Neuronal stem cell (in vitro differentiated cells): ENCODE measurements around the gene IP6K2.

Experiments used
- DNase-seq: peaks from one replicate; pipeline ENCODE4 v3.0.0-alpha.2; 2013; ENCODE audit warnings: low spot score
- H2AFZ ChIP-seq: one replicate; pipeline ENCODE4 v1.6.1; 2013; ENCODE audit warnings: mild to moderate bottlenecking, low read length, inconsistent platforms
- H2AK5ac ChIP-seq: 2 replicates; pipeline ENCODE4 v1.6.1; 2013; ENCODE audit warnings: low read depth, mild to moderate bottlenecking, inconsistent platforms, low read length, moderate library complexity, mixed read lengths
- H2BK120ac ChIP-seq: 2 replicates; pipeline ENCODE4 v1.6.1; 2013; ENCODE audit warnings: low read depth, mild to moderate bottlenecking, inconsistent platforms, low read length, moderate library complexity, mixed read lengths
- H2BK12ac ChIP-seq: one replicate; pipeline ENCODE4 v1.6.1; 2013; ENCODE audit warnings: low read length, inconsistent platforms
- H2BK15ac ChIP-seq: 2 replicates; pipeline ENCODE4 v1.6.1; 2013; ENCODE audit warnings: mild to moderate bottlenecking, low read length, inconsistent platforms, mixed read lengths
- H2BK5ac ChIP-seq: one replicate; pipeline ENCODE4 v1.6.1; 2013; ENCODE audit warnings: inconsistent platforms, mild to moderate bottlenecking, low read length, moderate library complexity
- H3K14ac ChIP-seq: one replicate; pipeline ENCODE4 v1.6.1; 2013; ENCODE audit warnings: low read length, inconsistent platforms
- H3K18ac ChIP-seq: 2 replicates; pipeline ENCODE4 v1.6.1; 2013; ENCODE audit warnings: low read length, inconsistent platforms
- H3K23ac ChIP-seq: 2 replicates; pipeline ENCODE4 v1.6.1; 2013; ENCODE audit warnings: low read depth, mild to moderate bottlenecking, mixed read lengths, low read length, inconsistent platforms; ENCODE audit not compliant: poor library complexity
- H3K27ac ChIP-seq: replicated peaks from 3 replicates; pipeline ENCODE4 v1.5.1; 2013; ENCODE audit warnings: low read length, inconsistent platforms
- H3K27me3 ChIP-seq, 3 experiments: 2 replicates each; pipeline ENCODE4 v1.6.1; 2013; ENCODE audit warnings: low read length in 3 of 3, mild to moderate bottlenecking in 2 of 3, inconsistent platforms in 1 of 3, low read depth in 1 of 3, mixed read lengths in 1 of 3, moderate library complexity in 1 of 3; ENCODE audit not compliant: control insufficient read depth in 3 of 3, insufficient read depth in 3 of 3
- H3K36me3 ChIP-seq, 2 donors: replicated peaks in 1 of 2; 2 replicates each; pipeline ENCODE4 v1.6.1; 2013; ENCODE audit warnings: low read length in 2 of 2; ENCODE audit not compliant: control insufficient read depth in 2 of 2, insufficient read depth in 2 of 2
- H3K4ac ChIP-seq: 2 replicates; pipeline ENCODE4 v1.6.1; 2013; ENCODE audit warnings: inconsistent platforms, mild to moderate bottlenecking, low read length, moderate library complexity
- H3K4me1 ChIP-seq, 2 donors: 1 replicate in 1 of 2; 2 replicates in 1 of 2; pipeline ENCODE4 v1.6.1; 2013; ENCODE audit warnings: low read length in 2 of 2, low read depth in 1 of 2; ENCODE audit not compliant: control insufficient read depth in 2 of 2, insufficient read depth in 1 of 2
- H3K4me2 ChIP-seq: one replicate; pipeline ENCODE4 v1.6.1; 2013; ENCODE audit warnings: mild to moderate bottlenecking, low read length, inconsistent platforms; ENCODE audit not compliant: insufficient read depth, poor library complexity, severe bottlenecking
- H3K4me3 ChIP-seq, 2 donors: 2 replicates each; pipeline ENCODE4 v1.5.1; 2013; ENCODE audit warnings: low read length in 2 of 2, mild to moderate bottlenecking in 2 of 2, inconsistent platforms in 1 of 2, moderate library complexity in 1 of 2
- H3K79me1 ChIP-seq: one replicate; pipeline ENCODE4 v1.6.1; 2013; ENCODE audit warnings: low read depth, mild to moderate bottlenecking, inconsistent platforms, low read length, moderate library complexity
- H3K9ac ChIP-seq: one replicate; pipeline ENCODE4 v1.6.1; 2013; ENCODE audit warnings: mild to moderate bottlenecking, low read depth, low read length, inconsistent platforms; ENCODE audit not compliant: poor library complexity
- H3K9me3 ChIP-seq, 2 donors: replicated peaks in 1 of 2; 2 replicates each; pipeline versions ENCODE3 to v1.6.1; 2013; ENCODE audit warnings: low read length in 2 of 2, mild to moderate bottlenecking in 2 of 2, inconsistent platforms in 1 of 2, low read depth in 1 of 2, mixed read lengths in 1 of 2, moderate library complexity in 1 of 2; ENCODE audit not compliant: control insufficient read depth in 2 of 2, insufficient read depth in 1 of 2
- H4K8ac ChIP-seq: one replicate; pipeline ENCODE4 v1.6.1; 2013; ENCODE audit warnings: low read depth, mild to moderate bottlenecking, inconsistent platforms, low read length, moderate library complexity
- H4K91ac ChIP-seq: one replicate; pipeline ENCODE4 v1.6.1; 2013; ENCODE audit warnings: low read length, low read depth, mild to moderate bottlenecking, inconsistent platforms; ENCODE audit not compliant: poor library complexity
- WGBS, 2 donors: extraction: QIAGEN DNeasy Blood & Tissue Kit; methylation state at CpG; one replicate each; pipeline ENCODE4 v1.1.7; 2013; ENCODE audit warnings: missing lambda C conversion rate in 2 of 2, mixed read lengths in 1 of 2; ENCODE audit not compliant: insufficient read length in 2 of 2, insufficient replicate concordance in 1 of 2; ENCODE audit errors: extremely low coverage in 2 of 2; 5-methylcytosine and 5-hydroxymethylcytosine counted together

Gene IP6K2

DNA sequence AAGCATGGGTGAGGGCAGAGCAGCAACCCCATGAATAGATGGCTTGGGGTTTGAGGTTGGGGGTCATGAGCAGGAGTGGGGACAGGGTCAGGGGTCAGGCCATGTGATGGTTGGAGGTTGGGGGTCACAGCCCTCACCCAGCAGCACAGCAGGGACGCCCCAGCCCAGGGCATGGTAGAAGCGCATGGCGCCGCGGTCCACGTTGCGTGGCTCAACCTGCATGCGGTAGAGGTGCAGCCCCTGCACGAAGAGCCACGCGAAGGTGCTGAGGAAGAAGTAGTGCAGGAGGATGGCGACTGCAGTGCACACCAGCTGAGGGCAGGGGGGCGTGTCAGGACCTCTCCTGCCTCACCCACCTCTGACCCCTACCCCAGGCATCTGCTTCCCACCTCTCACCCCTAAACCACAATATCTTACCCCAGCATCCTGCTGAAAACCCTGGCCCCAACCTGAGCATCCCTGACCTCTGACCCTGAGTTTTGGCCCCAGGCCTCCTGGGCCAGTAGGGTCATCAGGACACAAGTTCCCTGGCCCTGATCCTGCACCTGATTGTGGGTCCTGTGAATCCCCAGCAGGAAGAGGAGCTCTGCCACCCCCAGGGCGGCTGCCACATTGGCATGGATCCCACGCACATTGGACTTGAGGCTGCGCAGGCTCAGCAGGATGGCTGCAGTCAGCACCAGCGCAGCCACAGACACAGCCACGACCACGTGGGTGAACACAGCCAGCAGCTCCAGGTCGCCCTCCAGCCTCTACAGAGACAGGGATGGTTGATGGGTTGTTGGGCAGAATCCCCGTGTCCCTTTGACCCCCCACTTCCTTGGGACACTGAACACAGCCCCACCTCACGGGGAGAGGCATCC lies 71.9 kb downstream of the IP6K2 start:
- Histone ChIP-seq H3K36me3 (peaks cover 44 to 92% of the 10 kb centered on the region in 2 donors), H3K27me3 (no peaks in the 10 kb centered on the region)
- WGBS, 2 donors = no CpG with 5 or more reads among the region's 22 CpGs

DNA sequence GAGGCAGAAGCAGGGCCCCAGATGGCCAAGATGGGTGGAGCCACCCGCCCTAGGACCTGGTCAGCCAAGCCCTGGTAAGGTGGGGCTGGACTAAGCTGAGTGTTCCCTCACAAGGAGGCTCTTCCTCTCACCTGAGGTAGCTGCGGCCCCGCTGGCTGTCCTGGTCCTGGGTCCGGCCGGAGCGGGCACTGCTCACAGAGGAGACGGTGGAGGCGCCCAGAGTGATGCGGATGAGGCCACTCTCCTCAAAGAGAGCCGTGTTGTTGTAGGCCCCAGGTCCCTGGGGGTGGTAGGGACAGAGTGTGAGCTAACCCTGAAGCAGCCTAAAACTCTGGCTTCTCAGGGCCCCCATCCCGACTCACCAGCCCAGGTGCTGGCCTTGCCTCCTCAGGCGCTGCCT lies 74.4 kb downstream of the IP6K2 start:
- Histone ChIP-seq H2BK120ac (no peak overlapping the region), H3K23ac (peak overlapping the region; percentile 6), H2BK15ac (no peak overlapping the region), H3K9me3 (peaks cover 0 to 2% of the 10 kb centered on the region in 2 donors), H3K4me2 (no peak overlapping the region), H2BK5ac (no peak overlapping the region), H2AFZ (no peak overlapping the region), H3K79me1 (peaks cover 6% of the 10 kb centered on the region), H4K91ac (no peak overlapping the region), H4K8ac (no peak overlapping the region), H3K18ac (no peak overlapping the region), H3K36me3 (peaks cover 48 to 92% of the 10 kb centered on the region in 2 donors), H2AK5ac (no peak overlapping the region), H3K27me3 (no peaks in the 10 kb centered on the region), H3K27ac (no peak overlapping the region), H2BK12ac (no peak overlapping the region), H3K9ac (peak overlapping the region; percentile 60), H3K4ac (no peak overlapping the region), H3K4me3 (no peak overlapping the region), H3K4me1 (no peaks in the 10 kb centered on the region), H3K14ac (no peak overlapping the region)
- no peak for DNase-seq
- WGBS, 2 donors = no CpG with 5 or more reads among the region's 12 CpGs

More for the DNA sequence above, 71.9 kb downstream of the IP6K2 start:
- H2BK120ac ChIP-seq = no peak overlapping the region
- H2BK12ac ChIP-seq = no peak overlapping the region
- no peak for DNase-seq
- no peak overlapping the region for H3K27ac ChIP-seq
- H3K18ac ChIP-seq = no peak overlapping the region
- no peak overlapping the region for H3K4me2 ChIP-seq
- H3K23ac ChIP-seq = peak overlapping the region; percentile 85
- H3K79me1 ChIP-seq = peaks cover 3% of the 10 kb centered on the region
- H2AFZ ChIP-seq = no peak overlapping the region
- H2BK15ac ChIP-seq = no peak overlapping the region
- H2BK5ac ChIP-seq = no peak overlapping the region
- H3K4me1 ChIP-seq = no peaks in the 10 kb centered on the region
- H3K9ac ChIP-seq = peak overlapping the region; percentile 21
- H4K91ac ChIP-seq = no peak overlapping the region
- H3K9me3 ChIP-seq = peaks cover 0 to 2% of the 10 kb centered on the region in 2 donors
- H2AK5ac ChIP-seq = no peak overlapping the region
- H3K14ac ChIP-seq = no peak overlapping the region
- no peak overlapping the region for H3K4me3 ChIP-seq
- H4K8ac ChIP-seq = no peak overlapping the region
- H3K4ac ChIP-seq = peak overlapping the region; percentile 37

DNA sequence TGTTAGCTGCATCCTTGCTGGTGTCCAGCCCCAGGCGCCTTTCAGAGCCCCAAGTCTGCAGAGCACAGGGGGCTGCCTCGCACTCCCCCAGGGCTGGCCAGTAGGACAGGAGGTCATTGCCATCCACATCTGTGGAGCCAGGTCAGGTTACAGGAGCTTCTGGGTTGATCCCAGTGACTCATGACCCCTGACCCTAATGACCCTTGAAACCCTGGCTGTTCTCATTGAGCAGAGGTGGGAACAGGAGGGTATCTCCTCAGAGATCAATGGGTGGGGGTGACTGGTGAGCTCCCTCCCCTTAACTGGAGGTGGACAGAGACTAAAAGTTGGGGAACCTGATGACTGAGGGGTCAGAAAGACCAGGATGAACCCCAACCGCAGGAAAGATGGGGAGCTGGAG lies 75.6 kb downstream of the IP6K2 start:
- Histone ChIP-seq H3K9ac (no peak overlapping the region), H3K4ac (no peak overlapping the region), H2BK120ac (no peak overlapping the region), H3K14ac (no peak overlapping the region), H4K8ac (no peak overlapping the region), H3K27ac (no peak overlapping the region), H3K4me1 (peaks cover 3 to 8% of the 10 kb centered on the region in 2 donors), H3K4me3 (no peak overlapping the region), H4K91ac (no peak overlapping the region), H3K23ac (no peak overlapping the region), H2BK12ac (no peak overlapping the region), H3K4me2 (no peak overlapping the region), H3K27me3 (no peaks in the 10 kb centered on the region), H2BK15ac (no peak overlapping the region), H3K36me3 (peaks cover 48 to 92% of the 10 kb centered on the region in 2 donors), H3K18ac (no peak overlapping the region), H2AK5ac (no peak overlapping the region), H2BK5ac (no peak overlapping the region), H2AFZ (no peak overlapping the region), H3K79me1 (peaks cover 6% of the 10 kb centered on the region), H3K9me3 (peaks cover 0 to 2% of the 10 kb centered on the region in 2 donors)
- no CpG with 5 or more reads among the region's 3 CpGs for WGBS, 2 donors
- DNase-seq = no peak

DNA sequence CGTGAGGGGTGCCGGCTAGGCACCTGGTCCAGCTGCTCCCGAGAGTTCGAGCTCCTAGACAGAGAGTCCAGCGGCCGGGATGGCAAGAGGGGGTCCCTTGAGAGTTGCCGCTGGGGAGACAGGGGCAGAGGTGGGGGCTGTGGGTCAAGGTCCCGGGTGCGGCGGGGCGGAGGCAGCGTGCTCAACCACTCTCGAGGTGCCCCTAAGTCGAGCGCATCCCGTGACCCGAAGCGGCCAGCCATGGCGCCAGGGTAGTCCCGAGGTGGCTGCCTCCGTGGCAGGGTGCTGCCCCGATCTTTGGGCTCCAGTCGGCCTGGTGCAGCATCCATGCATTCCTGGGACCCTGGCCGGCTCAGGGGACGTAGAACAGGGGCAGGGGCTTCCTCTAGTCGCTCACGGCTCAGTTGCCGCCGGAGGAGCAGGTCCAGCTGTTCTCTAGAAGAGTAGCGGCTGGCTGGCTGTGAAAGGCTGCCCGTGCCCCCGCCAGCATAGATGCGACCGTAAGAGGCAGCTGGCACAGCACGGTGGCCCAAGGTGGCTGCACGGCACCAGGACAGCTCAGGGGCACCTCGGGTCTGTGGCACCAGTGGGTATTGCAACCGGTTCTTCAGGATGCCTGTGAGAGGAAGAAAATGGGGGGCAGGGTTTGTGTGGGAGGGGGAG lies 76.9 kb downstream of the IP6K2 start:
- H3K4me1 ChIP-seq = peaks cover 7 to 14% of the 10 kb centered on the region in 2 donors
- H3K14ac ChIP-seq = peak overlapping the region; percentile 64
- H2BK12ac ChIP-seq = no peak overlapping the region
- H3K4me3 ChIP-seq = no peak overlapping the region
- no peak overlapping the region for H3K4me2 ChIP-seq
- no peak overlapping the region for H4K91ac ChIP-seq
- no peak overlapping the region for H3K4ac ChIP-seq
- H2AFZ ChIP-seq = no peak overlapping the region
- peaks cover 0 to 2% of the 10 kb centered on the region in 2 donors for H3K9me3 ChIP-seq
- WGBS, 2 donors = no CpG with 5 or more reads among the region's 38 CpGs
- H3K27me3 ChIP-seq = no peaks in the 10 kb centered on the region
- H3K23ac ChIP-seq = no peak overlapping the region
- peak overlapping the region; percentile 31 for H2BK5ac ChIP-seq
- H2BK120ac ChIP-seq = no peak overlapping the region
- H3K9ac ChIP-seq = no peak overlapping the region
- no peak for DNase-seq
- H3K36me3 ChIP-seq = peaks cover 36 to 79% of the 10 kb centered on the region in 2 donors
- no peak overlapping the region for H2AK5ac ChIP-seq
- H2BK15ac ChIP-seq = no peak overlapping the region
- no peak overlapping the region for H3K18ac ChIP-seq
- no peak overlapping the region for H3K27ac ChIP-seq
- H4K8ac ChIP-seq = no peak overlapping the region
- H3K79me1 ChIP-seq = peaks cover 4% of the 10 kb centered on the region
